Loucy (cell line): Measurements from ENCODE around the gene NIPAL3.

Experiments
- EZH2phosphoT487 ChIP-seq: fragments of 200-600 bp; IDR thresholded peaks from 2 replicates; pipeline ENCODE4 v1.6.1; 2018; ENCODE audit warnings: antibody characterized with exemption, mild to moderate bottlenecking, moderate library complexity, borderline replicate concordance
- TF ChIP-seq, protein P1 (sequence below): fragments of 200-600 bp; sonication (generic); conservative IDR thresholded peaks from 2 replicates; pipeline ENCODE4 v1.5.1; 2014; ENCODE audit warnings: mild to moderate bottlenecking, antibody characterized with exemption, low read length

DNA sequence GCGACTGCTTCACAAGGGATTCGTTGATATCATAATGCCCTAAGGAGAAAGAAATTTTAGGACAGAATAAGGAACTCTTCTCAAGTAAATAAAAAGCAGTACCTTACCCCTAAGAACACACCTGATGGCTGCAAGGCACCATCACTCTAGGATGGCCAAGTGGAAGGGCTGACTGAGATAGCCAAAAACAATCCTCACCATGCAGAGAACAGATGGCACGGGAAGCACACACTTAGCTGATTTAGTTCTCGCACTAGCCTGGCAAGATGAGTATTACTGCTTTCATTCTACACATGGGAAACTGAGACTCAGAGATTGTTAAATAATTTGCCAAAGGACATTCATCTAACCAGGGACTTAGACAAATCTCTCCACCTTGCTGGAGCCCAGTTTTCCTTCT lies 45.8 kb upstream of the NIPAL3 start:
- TF ChIP-seq, protein P1, sequence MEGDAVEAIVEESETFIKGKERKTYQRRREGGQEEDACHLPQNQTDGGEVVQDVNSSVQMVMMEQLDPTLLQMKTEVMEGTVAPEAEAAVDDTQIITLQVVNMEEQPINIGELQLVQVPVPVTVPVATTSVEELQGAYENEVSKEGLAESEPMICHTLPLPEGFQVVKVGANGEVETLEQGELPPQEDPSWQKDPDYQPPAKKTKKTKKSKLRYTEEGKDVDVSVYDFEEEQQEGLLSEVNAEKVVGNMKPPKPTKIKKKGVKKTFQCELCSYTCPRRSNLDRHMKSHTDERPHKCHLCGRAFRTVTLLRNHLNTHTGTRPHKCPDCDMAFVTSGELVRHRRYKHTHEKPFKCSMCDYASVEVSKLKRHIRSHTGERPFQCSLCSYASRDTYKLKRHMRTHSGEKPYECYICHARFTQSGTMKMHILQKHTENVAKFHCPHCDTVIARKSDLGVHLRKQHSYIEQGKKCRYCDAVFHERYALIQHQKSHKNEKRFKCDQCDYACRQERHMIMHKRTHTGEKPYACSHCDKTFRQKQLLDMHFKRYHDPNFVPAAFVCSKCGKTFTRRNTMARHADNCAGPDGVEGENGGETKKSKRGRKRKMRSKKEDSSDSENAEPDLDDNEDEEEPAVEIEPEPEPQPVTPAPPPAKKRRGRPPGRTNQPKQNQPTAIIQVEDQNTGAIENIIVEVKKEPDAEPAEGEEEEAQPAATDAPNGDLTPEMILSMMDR = no peak
- TF ChIP-seq EZH2phosphoT487 = no peak
